CD4-positive, alpha-beta T cell treated with Interleukin-4 for 1 hour (primary cell): Measurements from ENCODE around the gene TUBB8.
A peak's percentile ranks its signal among the peaks of the same experiment; 100 is the strongest.
"Not testable (repeated sequence)": the region's sequence is repeated elsewhere in the genome, so short reads cannot be mapped to it uniquely, and the experiment has no call there.

ENCODE experiments used
- DNase-seq, 2 donors: peaks; one replicate each; pipeline ENCODE4 v3.0.0-alpha.2; 2020 to 2022

TUBB8 gene

DNA sequence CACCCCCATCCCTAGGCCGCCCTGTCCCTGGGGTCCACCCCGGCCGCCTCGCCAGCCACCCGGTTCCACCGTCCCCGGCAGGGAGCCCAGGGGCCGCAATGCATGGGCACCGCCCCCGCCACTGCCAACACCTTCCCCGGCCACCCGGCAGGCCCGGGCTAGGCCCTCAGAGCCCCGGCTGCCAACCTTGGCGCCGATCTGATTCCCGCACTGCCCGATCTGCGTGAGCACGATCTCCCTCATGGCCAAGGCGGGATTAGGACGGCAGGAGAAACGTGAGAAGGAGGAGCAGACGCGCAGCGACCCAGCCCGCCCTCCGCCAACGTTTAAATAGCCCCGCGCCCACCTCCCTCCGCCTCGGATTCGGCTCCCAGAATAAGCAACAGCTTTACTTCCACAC lies at the start of gene TUBB8:
TUBB8 (minus strand) TSS at position 301 of the 400 bp plus-strand sequence; CDS start at position 243, 58 bp downstream.
- DNase-seq: no peak

DNA sequence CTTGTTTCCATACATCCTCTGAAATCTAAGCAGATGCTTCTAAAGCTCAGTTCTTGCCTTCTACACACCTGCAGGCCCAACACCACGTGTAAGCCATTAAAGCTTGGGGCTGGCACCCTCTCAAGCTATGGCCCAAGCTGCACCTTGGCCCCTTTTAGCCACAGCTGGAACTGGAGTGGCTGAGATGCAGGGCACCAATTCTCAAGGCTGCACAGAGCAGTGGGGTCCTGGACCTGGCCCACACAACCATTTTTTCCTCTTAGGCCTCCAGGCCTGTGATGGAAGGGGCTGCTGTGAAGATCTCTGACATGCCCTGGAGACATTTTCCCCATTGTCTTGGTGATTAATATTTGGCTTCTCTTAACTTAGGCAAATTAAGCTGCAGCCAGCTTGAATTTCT lies 47.4 kb upstream of the TUBB8 start:
- no peak for DNase-seq

DNA sequence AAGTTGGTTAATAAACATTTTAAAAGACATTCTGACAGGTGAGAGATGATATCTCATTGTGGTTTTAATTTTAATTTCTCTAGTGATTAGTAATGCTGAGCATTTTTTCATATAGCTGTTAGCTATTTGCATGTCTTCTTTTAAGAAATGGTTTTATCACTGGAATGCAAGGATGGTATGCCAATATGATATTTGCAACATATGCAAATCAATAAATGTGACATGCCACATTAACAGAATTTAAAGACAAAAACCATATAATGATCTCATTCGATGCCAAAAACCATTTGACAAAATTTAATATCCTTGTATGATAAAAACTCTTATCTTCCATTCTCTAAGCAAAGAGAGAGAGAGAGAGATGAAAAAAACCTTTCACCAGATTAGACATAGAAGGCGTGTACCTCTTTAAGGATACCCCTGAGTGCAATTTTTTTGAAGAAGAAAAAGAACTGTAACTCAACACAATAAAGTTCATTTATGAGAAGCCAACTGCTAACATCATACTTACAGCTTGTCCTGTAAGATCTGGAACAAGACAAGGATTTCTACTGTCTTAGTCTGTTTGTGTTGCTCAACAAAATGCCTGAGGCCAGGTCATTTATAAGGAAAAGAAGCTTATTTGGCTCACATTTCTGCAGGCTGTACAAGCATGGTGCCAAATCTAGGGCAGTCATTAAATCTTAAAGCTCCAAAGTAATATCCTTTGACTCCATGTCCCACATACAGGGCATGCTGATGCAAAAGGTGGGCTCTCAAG lies 46.4 kb upstream of the TUBB8 start:
- no peak for DNase-seq

DNA sequence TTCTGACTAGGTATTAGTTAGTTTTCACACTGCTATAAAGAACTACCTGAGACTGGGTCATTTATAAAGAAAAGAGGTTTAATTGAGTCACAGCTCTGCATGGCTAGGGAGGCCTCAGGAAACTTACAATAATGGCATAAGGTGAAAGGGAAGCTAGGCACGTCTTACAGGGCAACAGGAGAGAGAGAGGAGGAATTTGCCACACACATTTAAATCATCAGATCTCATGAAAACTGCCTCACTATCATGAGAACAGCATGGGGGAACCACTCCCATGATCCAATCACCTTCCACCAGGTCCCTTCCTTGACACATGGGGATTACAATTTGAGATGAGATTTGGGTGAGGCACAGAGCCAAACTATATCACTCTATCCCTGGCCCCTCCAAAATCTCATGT lies 45.5 kb upstream of the TUBB8 start:
- no peak for DNase-seq

DNA sequence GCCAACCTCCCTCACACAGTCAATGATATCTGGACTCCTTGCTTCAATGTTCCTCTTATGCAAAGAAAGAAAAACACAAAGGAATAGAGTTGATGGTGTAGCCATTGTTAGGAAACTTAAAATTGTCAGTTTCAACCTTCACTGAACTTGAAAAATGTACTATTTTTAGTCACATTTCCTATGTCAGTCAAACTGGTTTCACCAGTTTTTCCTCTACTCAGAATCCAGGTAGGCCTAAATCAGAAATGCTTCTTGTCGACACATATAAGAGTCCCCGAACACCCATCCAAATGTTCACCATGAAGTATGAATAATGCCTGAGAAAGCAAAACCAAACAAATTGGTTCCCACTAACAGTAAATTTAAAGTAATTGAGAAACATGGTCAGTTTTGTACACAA lies 43.8 kb upstream of the TUBB8 start:
- no peak for DNase-seq

DNA sequence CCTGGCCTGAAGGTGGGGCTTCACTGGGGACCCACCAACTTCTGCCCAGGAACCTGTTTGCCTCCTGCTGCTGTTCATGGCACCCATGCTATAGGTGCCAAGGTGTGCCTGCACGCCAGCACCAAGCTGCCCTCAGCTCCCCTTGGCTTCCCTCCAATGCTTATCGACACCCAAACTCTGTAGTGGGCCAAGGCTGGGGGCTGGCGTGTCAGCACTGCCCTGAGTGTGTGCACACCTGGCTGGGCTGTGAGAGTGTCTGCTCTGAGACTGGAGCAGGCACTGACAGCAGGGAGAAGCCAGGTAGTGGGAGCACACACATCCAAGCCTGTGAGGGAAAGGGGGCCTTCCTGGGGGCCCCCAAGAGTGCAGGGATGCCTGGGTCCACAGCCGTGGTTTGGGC lies 43.1 kb upstream of the TUBB8 start:
- DNase-seq: no peak

DNA sequence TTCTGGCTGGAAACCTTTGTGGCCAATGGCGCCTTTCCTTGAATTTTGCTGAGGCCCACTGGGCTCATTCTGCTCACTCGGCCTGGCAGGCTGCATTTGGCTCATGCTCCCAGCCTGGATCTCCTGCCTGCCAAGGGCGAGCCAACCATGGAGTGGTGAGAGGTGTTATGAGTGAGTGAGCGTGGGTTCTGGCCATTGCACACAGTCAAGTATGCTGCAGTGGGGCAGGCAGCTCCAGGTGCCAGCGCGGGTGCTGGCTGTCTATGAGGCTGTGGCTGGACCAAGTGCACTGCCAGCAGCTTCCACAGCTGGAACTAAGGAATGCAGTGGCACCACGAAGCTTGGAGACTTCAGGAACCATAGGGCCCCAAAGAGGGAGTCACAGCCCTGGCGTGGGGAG lies 42.2 kb upstream of the TUBB8 start:
- DNase-seq: no peak

DNA sequence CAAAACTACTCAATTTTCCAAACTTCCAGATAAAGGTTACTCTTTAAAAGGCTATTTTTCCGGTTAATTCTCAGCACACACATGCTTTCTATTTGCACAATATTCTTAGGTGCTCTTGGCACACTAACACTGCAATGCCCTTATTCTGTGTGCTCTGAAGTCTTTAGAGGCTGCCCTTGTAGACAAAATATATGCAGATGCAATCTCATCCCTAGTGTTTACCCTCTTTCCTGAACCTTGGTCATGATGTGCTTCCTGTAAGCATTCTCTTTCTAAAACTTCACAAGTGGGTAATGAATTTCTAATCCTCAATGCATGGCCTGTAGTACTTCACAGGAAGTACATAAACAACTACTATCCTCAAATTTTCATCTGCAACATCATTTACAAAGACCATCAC lies 41.1 kb upstream of the TUBB8 start:
- DNase-seq: no peak

DNA sequence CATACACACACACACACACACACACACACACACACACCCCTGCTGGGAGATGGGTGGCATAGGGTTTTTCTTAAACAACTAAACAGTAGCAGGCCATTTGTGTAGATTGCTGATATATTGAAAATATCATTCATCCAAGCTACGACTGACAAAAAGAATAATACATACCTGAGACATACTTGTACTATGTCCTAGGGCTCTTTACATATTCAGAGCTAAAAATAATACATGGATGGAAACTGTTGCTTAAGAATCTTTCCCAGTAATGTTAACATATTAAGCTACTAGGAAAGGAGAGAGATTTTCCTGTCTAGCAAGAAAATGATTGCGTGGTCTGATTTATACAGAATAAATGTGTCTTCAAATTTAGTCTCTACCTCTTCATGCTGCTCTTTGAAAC lies 40.2 kb upstream of the TUBB8 start:
- DNase-seq: no peak

DNA sequence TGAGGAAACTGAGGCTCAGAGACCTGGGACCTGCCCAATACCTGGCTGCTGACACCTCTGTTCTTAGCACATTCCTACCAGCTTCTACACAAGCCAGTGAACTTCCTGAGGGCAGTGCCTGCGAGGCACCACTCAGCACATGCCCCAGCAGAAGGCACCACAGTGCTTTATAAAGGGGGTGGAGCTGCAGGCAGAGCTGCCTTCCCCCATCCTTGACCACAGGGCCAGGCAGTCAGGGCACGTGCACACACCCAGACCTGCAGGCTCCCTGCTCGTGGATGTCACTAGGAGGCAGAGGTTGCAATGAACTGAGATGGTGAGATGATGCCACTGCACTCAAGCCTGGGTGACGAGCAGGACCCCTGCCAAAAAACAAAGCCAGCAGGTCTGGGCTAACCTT lies 39.2 kb upstream of the TUBB8 start:
- DNase-seq: no peak

DNA sequence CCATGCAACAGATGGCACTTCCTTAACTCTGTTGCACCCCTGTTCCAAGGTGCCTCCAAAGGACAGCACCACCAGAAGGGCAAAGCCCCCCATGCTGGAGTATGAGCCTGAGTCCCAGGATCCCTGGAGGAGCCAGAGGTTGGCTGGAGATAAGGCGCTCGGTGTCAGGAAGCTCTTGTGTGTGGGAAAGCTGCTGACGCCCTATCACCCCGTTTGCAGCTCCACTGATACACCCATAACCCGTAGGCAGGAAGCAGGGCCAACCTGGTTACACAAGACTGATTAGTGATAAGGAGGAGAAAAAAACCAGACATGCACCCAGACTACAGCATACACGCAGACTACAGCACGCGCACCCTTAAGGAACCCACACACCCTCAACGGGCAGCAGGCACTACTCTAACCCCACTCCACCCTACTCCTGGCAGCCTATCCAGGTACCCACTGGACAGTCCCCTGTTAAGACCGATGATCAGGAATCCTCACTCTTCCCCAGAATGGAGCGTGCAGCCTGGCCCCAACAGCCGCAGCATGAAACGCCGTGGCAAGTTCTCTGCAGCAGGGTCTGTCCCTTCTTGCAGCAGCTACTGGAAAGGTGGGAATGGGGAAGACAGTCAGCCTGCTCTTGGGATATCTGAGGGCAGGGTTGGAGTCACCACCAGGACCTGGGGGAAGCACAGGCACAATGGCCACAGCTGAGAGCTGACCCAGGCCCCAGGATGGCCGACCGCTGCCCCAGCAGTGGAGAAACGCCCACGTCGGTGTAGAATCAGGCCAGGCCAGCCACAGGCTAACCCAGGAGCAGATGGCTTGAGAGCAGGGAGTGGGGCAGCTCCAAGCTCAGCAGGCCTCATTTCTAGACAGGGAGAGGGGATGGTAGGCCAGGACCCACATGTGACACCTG lies 38.3 kb upstream of the TUBB8 start:
- no peak for DNase-seq

DNA sequence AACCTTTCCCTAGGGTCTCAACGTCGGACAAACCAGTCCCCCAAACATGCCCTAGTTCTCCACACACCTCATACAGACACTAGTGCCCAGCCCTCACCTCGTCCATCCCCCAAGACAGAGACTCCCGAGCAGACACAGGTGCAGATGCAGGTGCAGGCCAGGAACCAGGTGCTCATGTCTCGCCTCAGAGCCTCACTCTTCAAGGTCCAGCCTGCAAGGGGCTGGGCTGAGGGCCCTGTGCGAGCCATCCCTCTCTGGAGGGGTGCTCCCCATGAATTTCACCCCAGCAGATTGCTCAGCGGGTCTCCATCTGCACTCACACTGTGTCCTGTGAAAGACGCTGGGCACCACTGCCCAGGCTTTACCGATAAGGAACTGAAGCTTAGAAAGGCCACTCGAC lies 36.9 kb upstream of the TUBB8 start:
- DNase-seq: no peak

DNA sequence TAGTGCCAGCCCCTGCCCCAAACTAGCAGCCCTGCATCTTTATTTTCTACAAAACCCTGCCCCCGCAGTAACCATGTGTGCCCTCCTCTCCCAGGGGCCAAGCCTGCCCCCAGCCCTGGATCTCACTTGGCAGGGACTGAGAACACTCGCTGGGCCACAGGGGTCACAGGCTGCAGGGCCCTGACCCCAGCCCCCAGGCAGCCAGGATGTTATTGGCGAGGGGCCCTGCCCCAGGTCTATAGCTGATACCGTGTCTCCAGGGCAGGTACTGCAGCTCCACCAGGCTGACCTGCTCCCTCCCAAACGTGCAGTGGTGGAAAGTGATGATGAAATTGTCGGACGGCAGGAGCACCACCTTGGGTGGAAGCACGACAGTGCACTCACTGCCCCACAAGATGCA lies 35.9 kb upstream of the TUBB8 start:
- DNase-seq: no peak

DNA sequence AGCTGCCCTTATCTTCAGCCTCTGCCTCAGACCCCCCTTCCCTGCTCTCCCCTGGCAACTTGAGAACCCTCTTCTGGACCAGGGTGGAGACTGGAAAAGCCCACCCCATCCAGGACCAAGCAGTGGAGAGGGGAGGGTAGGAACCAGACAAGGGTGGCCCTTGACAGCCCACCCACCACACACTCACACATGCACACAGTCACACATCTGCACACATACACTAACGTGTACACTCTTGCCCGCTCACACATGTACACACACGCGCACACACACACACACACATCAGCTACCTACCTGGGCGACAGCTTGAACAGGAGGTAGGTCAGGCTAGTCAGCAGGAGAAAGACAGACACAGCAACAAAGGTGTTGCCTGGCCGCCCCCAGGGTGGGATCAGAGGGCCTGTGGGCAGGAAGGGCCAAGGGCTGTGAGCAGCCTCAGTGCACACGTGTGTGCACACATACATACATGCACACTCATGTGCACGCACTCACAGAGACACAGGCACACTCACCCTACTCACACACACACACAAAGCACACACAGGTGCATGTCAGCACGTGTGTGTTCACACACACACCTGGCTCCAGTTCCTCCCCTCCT lies 34.9 kb upstream of the TUBB8 start:
- DNase-seq: no peak

DNA sequence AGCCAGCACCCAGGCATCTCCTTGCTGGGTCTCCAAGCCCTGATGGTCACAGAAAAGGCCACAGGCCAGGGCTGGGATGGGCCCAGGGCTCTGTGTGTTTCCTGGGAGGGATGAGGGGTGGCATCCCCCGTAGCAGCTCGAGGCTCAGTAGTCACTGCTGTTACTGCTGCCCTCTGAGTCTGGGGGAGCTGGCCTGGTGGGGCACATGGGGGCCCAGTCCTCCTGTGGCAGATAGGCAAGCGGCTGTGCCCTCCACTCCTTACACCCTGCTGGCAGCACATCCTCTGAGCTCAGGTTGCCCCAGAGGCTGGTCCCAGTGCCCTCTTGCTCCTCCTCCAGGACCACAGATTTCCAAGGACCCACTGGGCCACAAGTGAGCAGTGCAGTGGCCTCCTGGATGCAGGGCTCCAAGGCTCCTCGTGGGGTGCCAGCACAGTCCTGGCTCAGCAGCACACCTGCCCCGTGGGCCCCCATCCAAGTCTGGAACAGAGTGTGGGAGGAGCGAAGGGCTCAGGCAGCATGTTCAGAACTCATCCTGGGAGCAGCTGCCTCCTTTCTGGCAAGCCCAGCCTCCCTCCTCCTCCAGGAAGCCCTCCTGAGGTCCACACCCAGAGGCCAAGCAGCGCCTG lies 31.5 kb upstream of the TUBB8 start:
- no peak for DNase-seq

DNA sequence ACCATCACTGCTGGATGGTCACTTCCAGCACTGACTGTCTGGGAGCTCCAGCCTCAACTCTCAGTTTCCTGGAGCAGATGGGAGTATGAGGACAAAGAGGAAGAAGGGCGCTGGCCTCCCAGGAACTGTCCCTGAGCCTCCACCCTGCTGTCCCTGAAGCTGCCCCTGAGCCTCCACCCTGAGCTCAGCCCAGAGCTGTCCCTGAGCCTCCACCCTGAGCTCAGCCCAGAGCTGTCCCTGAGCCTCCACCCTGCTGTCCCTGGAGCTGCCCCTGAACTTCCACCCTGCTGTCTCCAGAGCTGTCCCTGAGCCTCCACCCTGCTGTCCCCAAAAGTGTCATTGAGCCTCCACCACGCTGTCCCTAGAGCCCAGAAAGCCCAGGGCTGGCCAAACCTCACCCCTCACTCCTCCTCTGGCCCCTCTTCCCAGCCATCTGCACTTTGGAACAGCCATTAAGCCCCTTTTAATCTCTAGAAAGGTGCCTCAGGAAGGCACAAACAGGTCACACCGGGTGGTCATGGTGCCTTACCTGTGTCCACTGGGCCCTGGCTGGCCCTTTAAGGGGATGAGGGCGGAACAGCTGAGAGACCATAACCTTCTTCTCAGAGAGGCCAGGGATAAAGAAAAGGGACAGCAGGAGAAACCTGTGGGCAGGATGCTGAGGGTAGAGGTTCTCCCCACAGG lies 30.6 kb upstream of the TUBB8 start:
- no peak for DNase-seq

DNA sequence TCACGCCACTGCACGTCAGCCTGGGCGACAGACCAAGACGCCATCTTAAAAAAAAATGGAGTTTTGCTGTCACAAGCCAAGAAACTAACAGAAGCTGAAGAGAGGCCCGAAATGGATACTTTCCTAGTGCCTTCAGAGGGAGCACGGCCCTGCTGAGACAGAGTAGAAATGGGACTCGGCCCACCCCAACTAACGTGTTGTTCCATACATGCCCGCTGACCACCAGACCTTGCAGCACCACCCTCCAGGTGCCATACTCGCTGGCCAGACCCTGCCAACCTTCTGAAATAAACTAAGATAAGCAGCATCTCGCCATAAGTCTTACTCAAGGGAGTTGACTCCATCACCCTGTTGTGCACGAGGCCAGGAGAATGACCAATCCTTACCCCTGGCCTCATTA lies 29.5 kb upstream of the TUBB8 start:
- DNase-seq: no peak

DNA sequence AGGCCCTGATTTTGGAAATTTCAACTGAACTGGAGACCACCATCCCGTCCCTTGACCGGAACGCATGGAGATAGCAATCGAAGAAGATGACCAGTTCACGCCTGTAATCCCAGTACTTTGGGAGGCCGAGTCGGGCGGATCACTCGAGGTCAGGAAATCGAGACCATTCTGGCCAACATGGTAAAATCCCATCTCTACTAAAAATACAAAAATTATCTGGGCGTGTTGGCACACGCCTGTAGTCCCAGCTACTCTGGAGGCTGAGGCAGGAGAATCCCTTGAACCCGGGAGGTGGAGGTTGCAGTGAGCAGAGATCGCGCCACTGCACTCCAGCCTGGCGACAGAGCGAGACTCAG lies 25.1 kb upstream of the TUBB8 start:
- DNase-seq: not testable (repeated sequence)

DNA sequence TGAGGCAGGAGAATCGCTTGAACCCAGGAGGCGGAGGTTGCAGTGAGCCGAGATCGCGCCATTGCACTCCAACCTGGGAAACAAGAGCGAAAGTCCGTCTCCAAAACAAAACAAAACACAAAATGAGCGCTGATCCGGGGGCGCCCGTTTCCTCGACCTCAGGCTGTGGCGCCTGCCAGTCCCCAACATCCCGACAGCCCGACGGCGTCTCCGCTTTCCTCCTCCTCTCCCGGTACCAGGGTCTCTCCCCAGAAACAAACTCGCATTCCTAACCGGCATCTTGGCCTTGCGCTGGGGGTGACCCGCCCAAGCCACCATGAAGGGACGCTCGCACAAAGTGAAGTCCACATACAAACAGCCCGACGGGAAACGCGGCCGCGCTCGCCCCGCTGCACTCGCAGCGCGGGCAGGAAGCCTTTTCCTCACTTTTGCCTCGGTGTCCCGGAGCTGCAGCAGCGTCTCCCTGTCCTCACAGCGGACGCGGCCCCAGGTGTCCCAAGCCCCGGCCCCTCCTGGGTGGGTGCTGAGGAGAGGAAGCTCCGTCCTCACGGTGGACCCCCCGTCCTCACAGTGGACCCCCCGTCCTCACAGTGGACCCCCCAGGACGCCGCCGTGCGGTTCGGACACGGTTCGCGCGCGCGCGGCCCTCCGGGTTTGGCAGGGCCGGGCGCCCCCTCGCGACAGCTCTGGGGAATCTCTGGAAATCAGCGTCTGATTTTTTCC lies 24.6 kb upstream of the TUBB8 start:
- DNase-seq: peak in 1 of 2 donors; percentile 30

DNA sequence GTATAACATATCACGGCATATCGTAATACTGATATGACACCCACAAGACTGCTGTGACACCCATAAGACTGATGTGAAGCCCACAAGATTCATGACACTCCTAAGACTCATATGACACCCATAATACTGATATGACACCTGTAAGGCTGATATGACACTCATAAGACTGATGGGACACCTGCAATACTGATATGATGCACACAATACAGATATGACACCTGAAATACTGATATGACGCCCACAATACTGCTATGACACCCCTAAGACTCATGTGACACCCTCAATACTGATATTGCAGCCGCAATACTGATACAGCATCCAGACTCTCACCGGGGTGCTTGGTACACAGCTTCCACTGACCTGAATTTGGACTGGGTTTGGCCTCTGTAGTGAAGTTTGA lies 19.1 kb upstream of the TUBB8 start:
- not testable (repeated sequence) for DNase-seq

DNA sequence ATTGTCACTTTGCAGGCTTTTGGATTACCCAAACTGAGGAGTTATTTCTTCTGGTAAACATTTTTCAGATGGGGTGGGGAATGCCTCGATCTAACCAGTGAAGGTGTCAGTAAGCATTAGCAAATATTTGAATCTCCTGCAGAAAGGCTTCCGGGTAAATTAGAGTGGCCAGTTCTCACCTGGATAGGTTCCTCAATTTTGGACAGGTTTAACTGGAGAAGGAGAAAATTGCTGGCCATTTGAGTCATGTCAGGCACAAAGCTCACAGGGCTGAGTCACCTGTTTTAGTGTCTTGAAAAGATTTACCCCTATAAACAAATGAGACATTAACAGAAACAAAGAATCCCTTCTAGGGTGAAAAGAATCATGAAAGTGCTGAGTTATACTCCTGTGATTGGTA lies 830 bp upstream of the TUBB8 start:
- DNase-seq: not testable (repeated sequence)

DNA sequence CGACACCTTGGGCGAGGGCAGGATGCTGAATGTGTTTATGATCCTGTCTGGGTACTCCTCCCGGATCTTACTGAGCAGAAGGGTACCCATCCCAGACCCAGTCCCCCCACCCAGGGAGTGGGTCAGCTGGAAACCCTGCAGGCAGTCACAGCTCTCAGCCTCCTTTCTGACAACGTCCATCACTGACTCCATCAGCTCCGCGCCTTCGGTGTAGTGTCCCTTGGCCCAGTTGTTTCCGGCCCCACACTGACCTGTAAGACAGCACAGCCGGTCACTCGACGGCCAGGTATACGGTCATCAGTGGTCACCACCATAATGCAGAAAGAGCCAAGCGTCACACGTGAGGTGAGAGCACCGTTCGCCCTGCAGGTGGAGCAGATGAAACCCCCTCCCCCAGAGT lies 1.2 kb downstream of the TUBB8 start:
- DNase-seq: not testable (repeated sequence)
